ENCODE measurements around the gene KRTAP8-1.

DNA sequence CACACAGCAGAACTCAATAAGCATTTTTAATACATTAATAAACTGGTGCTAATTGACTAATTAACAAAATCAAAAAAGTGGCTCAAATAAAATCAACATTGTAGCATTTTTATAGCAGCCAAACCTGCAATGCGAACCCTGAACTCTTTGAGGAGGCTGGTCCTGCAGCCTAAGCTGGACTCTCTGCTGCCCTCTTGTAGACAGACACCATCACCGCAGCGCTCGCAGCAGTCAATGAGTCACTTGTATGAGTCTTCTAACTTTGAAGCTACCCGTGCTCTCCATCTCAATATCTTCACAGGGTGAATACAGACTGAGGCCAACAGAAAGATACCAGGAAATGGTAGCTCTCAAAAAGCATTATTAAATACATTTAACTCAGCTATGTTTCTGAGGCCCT, 26.2 kb upstream of the KRTAP8-1 start:
- no peak for TF ChIP-seq POLR2AphosphoS5 (IDR thresholded peaks at IDR 0.05)
- TF ChIP-seq, protein P1, sequence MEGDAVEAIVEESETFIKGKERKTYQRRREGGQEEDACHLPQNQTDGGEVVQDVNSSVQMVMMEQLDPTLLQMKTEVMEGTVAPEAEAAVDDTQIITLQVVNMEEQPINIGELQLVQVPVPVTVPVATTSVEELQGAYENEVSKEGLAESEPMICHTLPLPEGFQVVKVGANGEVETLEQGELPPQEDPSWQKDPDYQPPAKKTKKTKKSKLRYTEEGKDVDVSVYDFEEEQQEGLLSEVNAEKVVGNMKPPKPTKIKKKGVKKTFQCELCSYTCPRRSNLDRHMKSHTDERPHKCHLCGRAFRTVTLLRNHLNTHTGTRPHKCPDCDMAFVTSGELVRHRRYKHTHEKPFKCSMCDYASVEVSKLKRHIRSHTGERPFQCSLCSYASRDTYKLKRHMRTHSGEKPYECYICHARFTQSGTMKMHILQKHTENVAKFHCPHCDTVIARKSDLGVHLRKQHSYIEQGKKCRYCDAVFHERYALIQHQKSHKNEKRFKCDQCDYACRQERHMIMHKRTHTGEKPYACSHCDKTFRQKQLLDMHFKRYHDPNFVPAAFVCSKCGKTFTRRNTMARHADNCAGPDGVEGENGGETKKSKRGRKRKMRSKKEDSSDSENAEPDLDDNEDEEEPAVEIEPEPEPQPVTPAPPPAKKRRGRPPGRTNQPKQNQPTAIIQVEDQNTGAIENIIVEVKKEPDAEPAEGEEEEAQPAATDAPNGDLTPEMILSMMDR (IDR thresholded peaks at IDR 0.05), result no peak
- TF ChIP-seq POLR2A (IDR thresholded peaks at IDR 0.05), result no peak
- no peak for TF ChIP-seq EP300 (IDR thresholded peaks at IDR 0.05)
